Endothelial cell of umbilical vein (primary cell): ENCODE data around the gene SLF2. TPM values are rescaled to one million over a fixed set of nuclear protein-coding genes. Genes with fewer than 3 reads are reported as not detected.

Source experiments
- BruUV-seq: library from RNA; stranded (reverse); fragments of 400-500 nt; replicated peaks from 2 replicates; lab custom pipeline; 2021; lab: Mats Ljungman, UMichigan
- CTCF ChIA-PET: fragments of 300-600, 350-600 bp; sonication (Branson Sonifier 250); formaldehyde crosslinking; loops from one replicate; lab custom pipeline; 2021; ENCODE audit warnings: antibody characterized with exemption, inconsistent platforms; lab: Charles Lee
- POLR2A ChIA-PET: fragments of 300-600, 350-600 bp; sonication (Branson Sonifier 250); formaldehyde crosslinking; loops from one replicate; lab custom pipeline; 2021; ENCODE audit warnings: antibody characterized with exemption, inconsistent platforms; lab: Charles Lee
- DNase-seq: peaks from one replicate; pipeline ENCODE4 v3.0.0-alpha.2; 2011; ENCODE audit warnings: low read depth, low spot score
- FAIRE-seq: peaks from 2 replicates; lab custom pipeline; 2011; peaks lifted over from hg19 to GRCh38; lab: Jason Lieb, UNC
- H2AFZ ChIP-seq: 2 replicates; pipeline ENCODE4 v1.6.0; 2012; ENCODE audit warnings: low read depth, low read length, control low read depth, inconsistent platforms
- H3K27ac ChIP-seq: 2 replicates; pipeline ENCODE4 v1.5.1; 2011; ENCODE audit warnings: low read depth, mild to moderate bottlenecking, control low read depth, low read length, moderate library complexity; ENCODE audit not compliant: insufficient read depth
- H3K27me3 ChIP-seq, 2 experiments: 2 replicates each; pipeline versions ENCODE4 v1.6.0 to v1.6.1; 2011; ENCODE audit warnings: low read length in 2 of 2, mixed read lengths in 1 of 2; ENCODE audit not compliant: control insufficient read depth in 2 of 2, insufficient read depth in 2 of 2
- H3K36me3 ChIP-seq, 2 experiments: 2 replicates in 1 of 2; 3 replicates in 1 of 2; pipeline ENCODE4 v1.5.1; 2011; ENCODE audit warnings: low read length in 2 of 2, mild to moderate bottlenecking in 1 of 2, moderate library complexity in 1 of 2; ENCODE audit not compliant: control insufficient read depth in 2 of 2, insufficient read depth in 2 of 2; ENCODE audit errors: extremely low read depth in 1 of 2
- H3K4me1 ChIP-seq: 3 replicates; pipeline ENCODE4 v1.5.1; 2011; ENCODE audit warnings: mild to moderate bottlenecking, low read length; ENCODE audit not compliant: control insufficient read depth, insufficient read depth; ENCODE audit errors: extremely low read depth
- H3K4me2 ChIP-seq: 2 replicates; pipeline ENCODE4 v1.6.1; 2011; ENCODE audit warnings: low read length, control low read depth, mixed read lengths; ENCODE audit not compliant: insufficient read depth
- H3K4me3 ChIP-seq, 3 experiments: fragments of 200-600 bp in 1 of 3; sonication (generic), shearing (Covaris generic) in 1 of 3; replicated peaks in 1 of 3; 2 replicates each; pipeline ENCODE4 v1.5.1; 2011 to 2016; ENCODE audit warnings: control low read depth in 3 of 3, low read length in 3 of 3, mild to moderate bottlenecking in 2 of 3, inconsistent platforms in 1 of 3, low read depth in 1 of 3, moderate library complexity in 1 of 3; ENCODE audit not compliant: insufficient read depth in 1 of 3
- H3K79me2 ChIP-seq: 2 replicates; pipeline ENCODE4 v1.6.0; 2012; ENCODE audit warnings: low read length, inconsistent platforms; ENCODE audit not compliant: control insufficient read depth, insufficient read depth
- H3K9ac ChIP-seq: replicated peaks from 2 replicates; pipeline ENCODE3; 2011; ENCODE audit warnings: low read length, control low read depth; ENCODE audit not compliant: insufficient read depth; ENCODE audit errors: extremely low read depth
- H3K9me1 ChIP-seq: replicated peaks from 3 replicates; pipeline ENCODE4 v1.6.0; 2011; ENCODE audit warnings: mild to moderate bottlenecking, low read length; ENCODE audit not compliant: control insufficient read depth, insufficient read depth; ENCODE audit errors: extremely low read depth
- H3K9me3 ChIP-seq: replicated peaks from 2 replicates; pipeline ENCODE4 v1.5.1; 2012; ENCODE audit warnings: low read length, inconsistent platforms; ENCODE audit not compliant: control insufficient read depth, insufficient read depth
- H4K20me1 ChIP-seq: replicated peaks from 2 replicates; pipeline ENCODE3; 2011; ENCODE audit warnings: mild to moderate bottlenecking, low read length; ENCODE audit not compliant: control insufficient read depth, insufficient read depth; ENCODE audit errors: extremely low read depth
- EZH2 ChIP-seq: IDR thresholded peaks from 2 replicates; pipeline ENCODE4 v1.6.1; 2012; ENCODE audit warnings: borderline replicate concordance, low read depth, mild to moderate bottlenecking, moderate library complexity, low read length, inconsistent platforms; ENCODE audit not compliant: severe bottlenecking
- FOS ChIP-seq: IDR thresholded peaks from 2 replicates; pipeline ENCODE4 v1.6.1; 2011; ENCODE audit warnings: mild to moderate bottlenecking, low read length, moderate library complexity, borderline replicate concordance; ENCODE audit not compliant: insufficient read depth
- GATA2 ChIP-seq: IDR thresholded peaks from 2 replicates; pipeline ENCODE4 v1.7.0; 2011; ENCODE audit warnings: low read depth, mild to moderate bottlenecking, moderate library complexity, mixed read lengths, low read length; ENCODE audit not compliant: insufficient read length, insufficient read depth
- JUN ChIP-seq: IDR thresholded peaks from 2 replicates; pipeline ENCODE4 v1.6.1; 2011; ENCODE audit warnings: borderline replicate concordance, low read depth; ENCODE audit not compliant: insufficient read length, insufficient read depth
- MYC ChIP-seq: IDR thresholded peaks from one replicate; pipeline ENCODE4 v1.6.1; 2011; ENCODE audit warnings: mild to moderate bottlenecking, low read depth, low read length
- POLR2A ChIP-seq: IDR thresholded peaks from 2 replicates; pipeline ENCODE4 v1.6.1; 2012; ENCODE audit warnings: low read depth, mild to moderate bottlenecking, control low read depth, low read length
- POLR2AphosphoS5 ChIP-seq: IDR thresholded peaks from 2 replicates; pipeline ENCODE4 v1.6.1; 2012; ENCODE audit warnings: low read depth, mild to moderate bottlenecking, control low read depth, low read length, moderate library complexity; ENCODE audit not compliant: insufficient read depth
- dilution Hi-C: fragments of 300-500 bp; cut with MboI; formaldehyde crosslinking; loops from one replicate; pipeline ENCODE4 v1.15.0; 2019; ENCODE audit warnings: low sequenced_read_pairs; ENCODE audit not compliant: extremely low pct_ligation_motif_present
- intact Hi-C: fragments of 100-400 bp; cut with micrococcal nuclease; formaldehyde crosslinking; loops from one replicate; pipeline ENCODE4 v1.10.0; 2022
- polyA plus RNA-seq, 4 experiments: library from polyadenylated mRNA; depleted of rRNA in 3 of 4; stranded (reverse) in 3 of 4; unstranded in 1 of 4; fragments of >200 nt; gene quantifications; 2 replicates each; pipeline versions ENCODE4 v1.2.1 to v1.2.3, GENCODE V29; 2011 to 2012; ENCODE audit warnings: missing spikeins in 1 of 4
- total RNA-seq: library from RNA; stranded (reverse); gene quantifications from 2 replicates; pipeline ENCODE4 v1.2.3, GENCODE V29; 2021
- TF ChIP-seq, protein P1 (sequence below): IDR thresholded peaks from 2 replicates; pipeline ENCODE4 v1.6.1; 2011; ENCODE audit not compliant: insufficient read depth, insufficient read length
- TF ChIP-seq, protein P2 (sequence below), 2 donors: IDR thresholded peaks; 1 replicate in 1 of 2; 2 replicates in 1 of 2; pipeline ENCODE4 v1.5.1; 2011; ENCODE audit warnings: low read length in 2 of 2, mild to moderate bottlenecking in 2 of 2, moderate library complexity in 2 of 2, control low read depth in 1 of 2, inconsistent platforms in 1 of 2, low read depth in 1 of 2; ENCODE audit not compliant: insufficient read depth in 1 of 2; ENCODE audit errors: extremely low read depth in 1 of 2

SLF2 gene
- total and polyA plus RNA-seq, 2 donors (not counting 3 experiments of a cell fraction or from before 2014, with no cell fraction given), result 7.5 to 35.5 TPM

DNA sequence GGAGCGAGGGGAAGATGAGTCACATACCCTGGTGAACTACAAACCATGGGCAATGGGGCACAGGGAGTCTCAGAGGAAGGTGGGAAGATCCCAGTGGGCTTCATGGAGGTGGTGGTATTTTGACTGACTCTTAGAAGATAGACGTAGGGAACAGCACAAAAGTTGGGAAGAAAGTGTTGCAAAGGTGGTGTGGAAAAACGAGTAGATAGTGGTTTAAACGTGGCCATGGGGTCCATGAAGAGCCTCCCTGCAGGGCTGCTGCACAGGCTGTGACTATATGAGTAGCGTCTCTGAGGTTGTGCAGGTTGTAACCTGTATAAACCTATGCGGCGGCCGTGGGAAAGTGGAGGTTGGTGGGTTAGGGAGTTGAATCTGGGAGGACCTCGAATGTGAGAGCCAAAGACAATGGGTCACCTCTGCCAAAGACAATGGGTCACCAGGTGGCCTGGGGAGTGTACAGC, 100.6 kb downstream of the SLF2 start:
- Histone ChIP-seq H2AFZ (no peak overlapping the region), H3K79me2 (no peaks in the 10 kb centered on the region), H3K9me1 (no peaks in the 10 kb centered on the region), H3K9me3 (no peaks in the 10 kb centered on the region), H4K20me1 (no peaks in the 10 kb centered on the region), H3K4me3 (no peak overlapping the region), H3K4me1 (peaks cover 13% of the 10 kb centered on the region), H3K9ac (no peak overlapping the region), H3K27me3 (no peaks in the 10 kb centered on the region), H3K4me2 (peak overlapping the region; percentile 13), H3K27ac (peak overlapping the region; percentile 12), H3K36me3 (no peaks in the 10 kb centered on the region)
- TF ChIP-seq POLR2A, result no peak
- TF ChIP-seq, protein P1, sequence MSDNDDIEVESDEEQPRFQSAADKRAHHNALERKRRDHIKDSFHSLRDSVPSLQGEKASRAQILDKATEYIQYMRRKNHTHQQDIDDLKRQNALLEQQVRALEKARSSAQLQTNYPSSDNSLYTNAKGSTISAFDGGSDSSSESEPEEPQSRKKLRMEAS, result no peak
- peak; percentile 51 for TF ChIP-seq FOS
- TF ChIP-seq GATA2, result no peak
- no peak for TF ChIP-seq POLR2AphosphoS5
- TF ChIP-seq JUN, result peak; percentile 46
- TF ChIP-seq MYC, result no peak
- TF ChIP-seq, protein P2, sequence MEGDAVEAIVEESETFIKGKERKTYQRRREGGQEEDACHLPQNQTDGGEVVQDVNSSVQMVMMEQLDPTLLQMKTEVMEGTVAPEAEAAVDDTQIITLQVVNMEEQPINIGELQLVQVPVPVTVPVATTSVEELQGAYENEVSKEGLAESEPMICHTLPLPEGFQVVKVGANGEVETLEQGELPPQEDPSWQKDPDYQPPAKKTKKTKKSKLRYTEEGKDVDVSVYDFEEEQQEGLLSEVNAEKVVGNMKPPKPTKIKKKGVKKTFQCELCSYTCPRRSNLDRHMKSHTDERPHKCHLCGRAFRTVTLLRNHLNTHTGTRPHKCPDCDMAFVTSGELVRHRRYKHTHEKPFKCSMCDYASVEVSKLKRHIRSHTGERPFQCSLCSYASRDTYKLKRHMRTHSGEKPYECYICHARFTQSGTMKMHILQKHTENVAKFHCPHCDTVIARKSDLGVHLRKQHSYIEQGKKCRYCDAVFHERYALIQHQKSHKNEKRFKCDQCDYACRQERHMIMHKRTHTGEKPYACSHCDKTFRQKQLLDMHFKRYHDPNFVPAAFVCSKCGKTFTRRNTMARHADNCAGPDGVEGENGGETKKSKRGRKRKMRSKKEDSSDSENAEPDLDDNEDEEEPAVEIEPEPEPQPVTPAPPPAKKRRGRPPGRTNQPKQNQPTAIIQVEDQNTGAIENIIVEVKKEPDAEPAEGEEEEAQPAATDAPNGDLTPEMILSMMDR (IDR thresholded peaks at IDR 0.05; ENCODE audit: extremely low read depth in 1 of 2, insufficient read depth in 1 of 2, low read depth in 1 of 2, low read length in 2 of 2), result no peak
- no peak for TF ChIP-seq EZH2
- dilution Hi-C loops (no loop called here), intact Hi-C loops (loop anchor here (1.0 to 10.0 kb wide), 5 partner anchors 15 to 341 kb away; partner anchors contain the start of genes SEMA4G and SLF2)
- BruUV-seq, result no TSS peak
- FAIRE-seq (no peak), DNase-seq (no peak)
- POLR2A ChIA-PET, result no interaction called here
- CTCF ChIA-PET, result interaction anchor here (1.2 to 7.3 kb wide), 7 partner anchors 18 to 453 kb away, joined by 3 to 254 read pairs (median 5); partner anchors contain the start of genes KAZALD1 and LZTS2
